K562 (cell line): Measurements from ENCODE around the gene ZNF747. TPM values are rescaled to one million over a fixed set of nuclear protein-coding genes. Genes with fewer than 3 reads are reported as not detected.

Experiments used
- ATAC-seq: fragments of 200-7000 bp; cut with Tn5 transposase; 3 replicates; pipeline ENCODE4 v1.9.1; 2020; ENCODE audit warnings: moderate library complexity
- BruUV-seq: library from RNA; stranded (reverse); fragments of 400-500 nt; replicated peaks from 2 replicates; lab custom pipeline; 2021; lab: Mats Ljungman, UMichigan
- CTCF ChIA-PET: fragments of 300-600 bp; formaldehyde crosslinking; extraction: SDS; loops from one replicate; lab custom pipeline; 2021; ENCODE audit warnings: low intra/inter-chr PET ratio; lab: Yijun Ruan, JAX
- POLR2A ChIA-PET: fragments of 300-600, 350-650 bp; sonication (Branson Sonifier 250); formaldehyde crosslinking; extraction: SDS; loops from one replicate; lab custom pipeline; 2021; ENCODE audit warnings: antibody characterized with exemption, inconsistent platforms; lab: Yijun Ruan, JAX
- DNase-seq, 4 experiments: peaks; one replicate each; pipeline versions ENCODE4 v3.0.0 to v3.0.0-alpha.2; 2011 to 2018; ENCODE audit warnings: low spot score in 3 of 4, mixed read lengths in 3 of 4; ENCODE audit errors: extremely low read depth in 1 of 4
- FAIRE-seq: peaks from 2 replicates; lab custom pipeline; 2011; peaks lifted over from hg19 to GRCh38; lab: Jason Lieb, UNC
- H2AFZ ChIP-seq: 2 replicates; pipeline ENCODE4 v1.6.0; 2011; ENCODE audit warnings: low read depth, low read length, control low read depth, inconsistent platforms
- H3K27ac ChIP-seq: fragments of 200-600 bp; 3 replicates; pipeline ENCODE4 v1.8.0; 2011; ENCODE audit warnings: low read depth, mild to moderate bottlenecking, control low read depth, inconsistent platforms, low read length, moderate library complexity, mixed read lengths; ENCODE audit errors: extremely low read depth
- H3K27me3 ChIP-seq, 2 experiments: fragments of 300-600 bp in 1 of 2; 2 replicates in 1 of 2; 3 replicates in 1 of 2; pipeline versions ENCODE4 v1.6.0 to v1.8.0; 2011; ENCODE audit warnings: inconsistent platforms in 2 of 2, low read length in 2 of 2, mild to moderate bottlenecking in 1 of 2, mixed read lengths in 1 of 2, moderate library complexity in 1 of 2; ENCODE audit not compliant: control insufficient read depth in 2 of 2, insufficient read depth in 2 of 2
- H3K36me3 ChIP-seq: fragments of 300-600 bp; 3 replicates; pipeline ENCODE4 v1.8.0; 2011; ENCODE audit warnings: mild to moderate bottlenecking, low read length, inconsistent platforms; ENCODE audit not compliant: control insufficient read depth, insufficient read depth
- H3K4me1 ChIP-seq, 2 experiments: fragments of 200-600 bp in 1 of 2; replicated peaks in 1 of 2; 2 replicates in 1 of 2; 3 replicates in 1 of 2; pipeline versions ENCODE4 v1.5.1 to v1.8.0; 2011; ENCODE audit warnings: inconsistent platforms in 2 of 2, low read length in 2 of 2, mild to moderate bottlenecking in 1 of 2, mixed read lengths in 1 of 2, moderate library complexity in 1 of 2; ENCODE audit not compliant: control insufficient read depth in 2 of 2, insufficient read depth in 2 of 2
- H3K4me2 ChIP-seq: 2 replicates; pipeline ENCODE4 v1.6.1; 2011; ENCODE audit warnings: low read length, control low read depth, inconsistent platforms, mixed read lengths; ENCODE audit not compliant: insufficient read depth
- H3K4me3 ChIP-seq: fragments of 200-600 bp; sonication (generic), shearing (Covaris generic); 2 replicates; pipeline ENCODE4 v1.5.1; 2016; ENCODE audit warnings: control low read depth, inconsistent platforms
- H3K79me2 ChIP-seq: fragments of 200-600 bp; 3 replicates; pipeline ENCODE4 v1.8.0; 2011; ENCODE audit warnings: low read length, inconsistent platforms; ENCODE audit not compliant: control insufficient read depth, insufficient read depth
- H3K9ac ChIP-seq, 2 experiments: 2 replicates each; pipeline versions ENCODE4 v1.6.0 to v1.6.1; 2011; ENCODE audit warnings: low read depth in 2 of 2, low read length in 2 of 2, control low read depth in 1 of 2, inconsistent platforms in 1 of 2, mild to moderate bottlenecking in 1 of 2, mixed read lengths in 1 of 2; ENCODE audit not compliant: insufficient read depth in 1 of 2
- H3K9me1 ChIP-seq: one replicate; pipeline ENCODE4 v1.6.0; 2011; ENCODE audit warnings: inconsistent platforms, mild to moderate bottlenecking, low read length, moderate library complexity; ENCODE audit not compliant: control insufficient read depth, insufficient read depth
- H3K9me3 ChIP-seq: replicated peaks from 2 replicates; pipeline ENCODE4 v1.5.1; 2011; ENCODE audit warnings: low read depth, low read length, inconsistent platforms; ENCODE audit not compliant: control insufficient read depth, insufficient read depth
- H4K20me1 ChIP-seq: replicated peaks from 2 replicates; pipeline ENCODE4 v1.6.1; 2011; ENCODE audit warnings: low read length, inconsistent platforms, mixed read lengths; ENCODE audit not compliant: control insufficient read depth, insufficient read depth
- FOXA3 ChIP-seq, 2 experiments: fragments of 450-650 bp in 1 of 2; sonication (generic) in 1 of 2; formaldehyde crosslinking; IDR thresholded peaks in 1 of 2; conservative IDR thresholded peaks in 1 of 2; 2 replicates each; pipeline versions ENCODE4 v1.4.0 to v1.8.0; 2020 to 2022; ENCODE audit warnings: mild to moderate bottlenecking in 2 of 2, missing genetic modification reagents in 1 of 2
- JUN ChIP-seq, 2 experiments: sonication (generic) in 1 of 2; formaldehyde crosslinking in 1 of 2; IDR thresholded peaks; 2 replicates each; pipeline versions ENCODE4 v1.6.1 to v1.8.0; 2012 to 2022; ENCODE audit warnings: borderline replicate concordance in 2 of 2, mild to moderate bottlenecking in 2 of 2, improper control_type of control experiment in 1 of 2, low read depth in 1 of 2, low read length in 1 of 2, missing genetic modification reagents in 1 of 2
- LCOR ChIP-seq: sonication (generic); formaldehyde crosslinking; IDR thresholded peaks from 2 replicates; pipeline ENCODE4 v1.8.0; 2022; ENCODE audit warnings: mild to moderate bottlenecking, missing genetic modification reagents
- NFATC3 ChIP-seq: fragments of 450-650 bp; IDR thresholded peaks from 2 replicates; pipeline ENCODE4 v1.6.1; 2017; ENCODE audit warnings: mild to moderate bottlenecking
- TRIM28 ChIP-seq: fragments of 450-650 bp; IDR thresholded peaks from 2 replicates; pipeline ENCODE4 v1.6.1; 2017
- TSHZ1 ChIP-seq: fragments of 250-450 bp; sonication (Bioruptor Pico); IDR thresholded peaks from 2 replicates; pipeline ENCODE4 v1.4.0; 2020; ENCODE audit warnings: mild to moderate bottlenecking, moderate library complexity
- ZNF165 ChIP-seq: fragments of 250-450 bp; sonication (Bioruptor Pico); IDR thresholded peaks from 2 replicates; pipeline ENCODE4 v1.4.0; 2020; ENCODE audit warnings: borderline replicate concordance
- ZNF79 ChIP-seq: fragments of 250-450 bp; sonication (Bioruptor Pico); IDR thresholded peaks from 2 replicates; pipeline ENCODE4 v1.4.0; 2020; ENCODE audit warnings: low read depth, mild to moderate bottlenecking, moderate library complexity
- WGBS: fragments of 100-300 bp; shearing (Covaris generic); methylation state at CpG from one replicate; pipeline ENCODE4 v1.1.6; 2016; ENCODE audit warnings: low coverage, mixed read lengths; ENCODE audit not compliant: insufficient coverage; ENCODE audit errors: missing lambda C conversion rate; 5-methylcytosine and 5-hydroxymethylcytosine counted together
- in situ Hi-C: fragments of 300-500 bp; cut with MboI; formaldehyde crosslinking; loops from 4 replicates; pipeline ENCODE4 v1.15.0; 2018; ENCODE audit warnings: inconsistent platforms, mixed read lengths
- intact Hi-C: fragments of 100-400 bp; cut with micrococcal nuclease; formaldehyde crosslinking; loops from 2 replicates; pipeline ENCODE4 v1.14.2; 2022
- polyA plus RNA-seq, 8 experiments: library from polyadenylated mRNA; depleted of rRNA in 4 of 8; stranded (reverse) in 5 of 8; unstranded in 3 of 8; fragments of >200 nt; fragmentation: Nextera tagmentation in 2 of 8; fragmentation: Illumina TruSeq in 1 of 8; extraction: Ambion mirVana in 2 of 8; extraction: Trizol in 1 of 8; gene quantifications; 2 replicates each; pipeline versions ENCODE4 v1.2.1 to v1.2.3, GENCODE V29; 2011 to 2014; ENCODE audit warnings: inconsistent platforms in 1 of 8, missing spikeins in 1 of 8
- total RNA-seq, 7 experiments: library from RNA; depleted of rRNA in 6 of 7; stranded (reverse); fragments of >200 nt in 6 of 7; fragmentation: Illumina TruSeq in 2 of 7; extraction: Trizol in 2 of 7; gene quantifications; 2 replicates each; pipeline versions ENCODE4 v1.2.1 to v1.2.3, GENCODE V29; 2011 to 2021; ENCODE audit warnings: low replicate concordance in 1 of 7
- TF ChIP-seq, protein P1 (sequence below), 2 experiments: fragments of 150-350 bp in 1 of 2; IDR thresholded peaks; 2 replicates each; pipeline ENCODE4 v1.6.1; 2012 to 2016; ENCODE audit warnings: low read depth in 2 of 2, low read length in 2 of 2, mild to moderate bottlenecking in 1 of 2, moderate library complexity in 1 of 2
- TF ChIP-seq, protein P2 (sequence below): fragments of 250-450 bp; sonication (Bioruptor Pico); IDR thresholded peaks from 2 replicates; pipeline ENCODE4 v1.6.1; 2021; ENCODE audit warnings: mild to moderate bottlenecking

ZNF747 gene
- total and polyA plus RNA-seq, 9 of the 15 experiments (the other 6 are each of a cell fraction or from before 2014, with no cell fraction given), result 0.14 to 3.3 (median 1.5) TPM

GRCh38 chr16:30490210-30490609 is 44.4 kb downstream of the ZNF747 start:
- Histone ChIP-seq H3K4me2 (no peak overlapping the region), H3K9ac (no peak overlapping the region; a peak in 1 of 4 replicates), H3K36me3 (no peaks in the 10 kb centered on the region), H3K9me3 (no peaks in the 10 kb centered on the region), H2AFZ (no peak overlapping the region), H3K4me1 (peaks cover 7 to 17% of the 10 kb centered on the region in 2 experiments; a peak in 4 of 5 replicates), H4K20me1 (no peaks in the 10 kb centered on the region), H3K27ac (no peak overlapping the region), H3K4me3 (no peak overlapping the region), H3K27me3 (no peaks in the 10 kb centered on the region), H3K79me2 (no peaks in the 10 kb centered on the region), H3K9me1 (no peaks in the 10 kb centered on the region)
- in situ Hi-C loops, result no loop called here
- no TSS peak for BruUV-seq
- ChIA-PET POLR2A (interaction anchor here (0.5 to 0.7 kb wide), 2 partner anchors 45 to 115 kb away, joined by 3 read pairs; partner anchors contain the start of gene SEPHS2), CTCF (no interaction called here)
- ATAC-seq, result no peak
- WGBS, result 71% methylated on average over 3 of the region's 6 CpGs
- no peak for FAIRE-seq
- intact Hi-C loops, result loop anchor here (5.0 kb wide), 2 partner anchors 37 to 107 kb away; partner anchors contain the start of gene ZNF768
- no peak for DNase-seq
- TF ChIP-seq NFATC3 (no peak), LCOR (CRISPR knock-in tag) (no peak), TRIM28 (no peak), ZNF79 (CRISPR knock-in tag) (no peak), FOXA3 (CRISPR knock-in tag; conservative IDR thresholded peaks at IDR 0.05 in 1 of 2, IDR thresholded peaks at IDR 0.05 in 1 of 2) (no peak), TSHZ1 (CRISPR knock-in tag) (no peak), JUN (IDR thresholded peaks at IDR 0.05; ENCODE audit: borderline replicate concordance, low read depth, low read length) (no peak), JUN (CRISPR knock-in tag; IDR thresholded peaks at IDR 0.05; ENCODE audit: borderline replicate concordance) (no peak), ZNF165 (CRISPR knock-in tag) (no peak)
- TF ChIP-seq, protein P1, sequence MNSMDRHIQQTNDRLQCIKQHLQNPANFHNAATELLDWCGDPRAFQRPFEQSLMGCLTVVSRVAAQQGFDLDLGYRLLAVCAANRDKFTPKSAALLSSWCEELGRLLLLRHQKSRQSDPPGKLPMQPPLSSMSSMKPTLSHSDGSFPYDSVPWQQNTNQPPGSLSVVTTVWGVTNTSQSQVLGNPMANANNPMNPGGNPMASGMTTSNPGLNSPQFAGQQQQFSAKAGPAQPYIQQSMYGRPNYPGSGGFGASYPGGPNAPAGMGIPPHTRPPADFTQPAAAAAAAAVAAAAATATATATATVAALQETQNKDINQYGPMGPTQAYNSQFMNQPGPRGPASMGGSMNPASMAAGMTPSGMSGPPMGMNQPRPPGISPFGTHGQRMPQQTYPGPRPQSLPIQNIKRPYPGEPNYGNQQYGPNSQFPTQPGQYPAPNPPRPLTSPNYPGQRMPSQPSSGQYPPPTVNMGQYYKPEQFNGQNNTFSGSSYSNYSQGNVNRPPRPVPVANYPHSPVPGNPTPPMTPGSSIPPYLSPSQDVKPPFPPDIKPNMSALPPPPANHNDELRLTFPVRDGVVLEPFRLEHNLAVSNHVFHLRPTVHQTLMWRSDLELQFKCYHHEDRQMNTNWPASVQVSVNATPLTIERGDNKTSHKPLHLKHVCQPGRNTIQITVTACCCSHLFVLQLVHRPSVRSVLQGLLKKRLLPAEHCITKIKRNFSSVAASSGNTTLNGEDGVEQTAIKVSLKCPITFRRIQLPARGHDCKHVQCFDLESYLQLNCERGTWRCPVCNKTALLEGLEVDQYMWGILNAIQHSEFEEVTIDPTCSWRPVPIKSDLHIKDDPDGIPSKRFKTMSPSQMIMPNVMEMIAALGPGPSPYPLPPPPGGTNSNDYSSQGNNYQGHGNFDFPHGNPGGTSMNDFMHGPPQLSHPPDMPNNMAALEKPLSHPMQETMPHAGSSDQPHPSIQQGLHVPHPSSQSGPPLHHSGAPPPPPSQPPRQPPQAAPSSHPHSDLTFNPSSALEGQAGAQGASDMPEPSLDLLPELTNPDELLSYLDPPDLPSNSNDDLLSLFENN (IDR thresholded peaks at IDR 0.05; ENCODE audit: low read depth in 2 of 2, low read length in 2 of 2), result no peak
- TF ChIP-seq, protein P2, sequence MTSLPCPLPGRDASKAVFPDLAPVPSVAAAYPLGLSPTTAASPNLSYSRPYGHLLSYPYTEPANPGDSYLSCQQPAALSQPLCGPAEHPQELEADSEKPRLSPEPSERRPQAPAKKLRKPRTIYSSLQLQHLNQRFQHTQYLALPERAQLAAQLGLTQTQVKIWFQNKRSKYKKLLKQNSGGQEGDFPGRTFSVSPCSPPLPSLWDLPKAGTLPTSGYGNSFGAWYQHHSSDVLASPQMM (CRISPR knock-in tag), result no peak
